Vagina (tissue), 2 donors: ENCODE results near the gene SLC13A3.

Experiments
- POLR2A ChIP-seq, 2 donors: fragments of 450-650 bp; IDR thresholded peaks; one replicate each; pipeline ENCODE4 v1.6.1; 2017; ENCODE audit warnings: antibody characterized with exemption in 2 of 2, mild to moderate bottlenecking in 2 of 2, moderate library complexity in 2 of 2
- POLR2AphosphoS5 ChIP-seq, 2 donors: sonication (generic); formaldehyde crosslinking; IDR thresholded peaks; one replicate each; pipeline ENCODE4 v1.9.0; 2017; ENCODE audit warnings: antibody characterized with exemption in 2 of 2, mild to moderate bottlenecking in 2 of 2, low read depth in 1 of 2; ENCODE audit not compliant: insufficient read depth in 1 of 2
- TF ChIP-seq, protein P1 (sequence below), 3 experiments: fragments of 450-650 bp in 2 of 3; fragments of 200-600 bp in 1 of 3; sonication (generic) in 1 of 3; IDR thresholded peaks; one replicate each; pipeline ENCODE4 v1.5.1; 2017 to 2019; ENCODE audit warnings: antibody characterized with exemption in 3 of 3, mild to moderate bottlenecking in 2 of 3, moderate library complexity in 2 of 3

DNA sequence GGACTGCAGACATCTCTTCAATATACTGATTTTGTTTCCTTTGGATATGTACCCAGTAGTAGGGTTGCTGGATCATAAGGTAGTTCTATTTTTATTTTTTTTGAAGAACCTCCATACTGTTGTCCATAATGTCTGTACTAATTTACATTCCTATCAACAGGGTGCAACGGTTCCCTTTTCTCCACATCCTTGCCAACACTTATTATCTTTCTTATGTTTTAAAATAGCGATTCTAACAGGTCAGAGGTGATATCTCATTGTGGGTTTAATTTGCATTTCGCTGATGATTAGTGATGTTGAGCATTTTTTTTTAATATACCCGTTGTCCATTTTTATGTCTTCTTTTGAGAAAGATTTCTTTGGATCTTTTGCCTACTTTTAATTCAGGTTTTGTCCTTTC is 39.9 kb upstream of the SLC13A3 start:
- TF ChIP-seq POLR2A (IDR thresholded peaks at IDR 0.05) (no peak), POLR2AphosphoS5 (IDR thresholded peaks at IDR 0.05; ENCODE audit: insufficient read depth in 1 of 2, low read depth in 1 of 2) (no peak)
- TF ChIP-seq, protein P1, sequence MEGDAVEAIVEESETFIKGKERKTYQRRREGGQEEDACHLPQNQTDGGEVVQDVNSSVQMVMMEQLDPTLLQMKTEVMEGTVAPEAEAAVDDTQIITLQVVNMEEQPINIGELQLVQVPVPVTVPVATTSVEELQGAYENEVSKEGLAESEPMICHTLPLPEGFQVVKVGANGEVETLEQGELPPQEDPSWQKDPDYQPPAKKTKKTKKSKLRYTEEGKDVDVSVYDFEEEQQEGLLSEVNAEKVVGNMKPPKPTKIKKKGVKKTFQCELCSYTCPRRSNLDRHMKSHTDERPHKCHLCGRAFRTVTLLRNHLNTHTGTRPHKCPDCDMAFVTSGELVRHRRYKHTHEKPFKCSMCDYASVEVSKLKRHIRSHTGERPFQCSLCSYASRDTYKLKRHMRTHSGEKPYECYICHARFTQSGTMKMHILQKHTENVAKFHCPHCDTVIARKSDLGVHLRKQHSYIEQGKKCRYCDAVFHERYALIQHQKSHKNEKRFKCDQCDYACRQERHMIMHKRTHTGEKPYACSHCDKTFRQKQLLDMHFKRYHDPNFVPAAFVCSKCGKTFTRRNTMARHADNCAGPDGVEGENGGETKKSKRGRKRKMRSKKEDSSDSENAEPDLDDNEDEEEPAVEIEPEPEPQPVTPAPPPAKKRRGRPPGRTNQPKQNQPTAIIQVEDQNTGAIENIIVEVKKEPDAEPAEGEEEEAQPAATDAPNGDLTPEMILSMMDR (IDR thresholded peaks at IDR 0.05), result no peak
